Neuronal stem cell (in vitro differentiated cells): Measurements from ENCODE around the gene TANGO6.

ENCODE experiments used
- DNase-seq: peaks from one replicate; pipeline ENCODE4 v3.0.0-alpha.2; 2013; ENCODE audit warnings: low spot score
- H2AFZ ChIP-seq: one replicate; pipeline ENCODE4 v1.6.1; 2013; ENCODE audit warnings: mild to moderate bottlenecking, low read length, inconsistent platforms
- H2AK5ac ChIP-seq: 2 replicates; pipeline ENCODE4 v1.6.1; 2013; ENCODE audit warnings: low read depth, mild to moderate bottlenecking, inconsistent platforms, low read length, moderate library complexity, mixed read lengths
- H2BK120ac ChIP-seq: 2 replicates; pipeline ENCODE4 v1.6.1; 2013; ENCODE audit warnings: low read depth, mild to moderate bottlenecking, inconsistent platforms, low read length, moderate library complexity, mixed read lengths
- H2BK12ac ChIP-seq: one replicate; pipeline ENCODE4 v1.6.1; 2013; ENCODE audit warnings: low read length, inconsistent platforms
- H2BK15ac ChIP-seq: 2 replicates; pipeline ENCODE4 v1.6.1; 2013; ENCODE audit warnings: mild to moderate bottlenecking, low read length, inconsistent platforms, mixed read lengths
- H2BK5ac ChIP-seq: one replicate; pipeline ENCODE4 v1.6.1; 2013; ENCODE audit warnings: inconsistent platforms, mild to moderate bottlenecking, low read length, moderate library complexity
- H3K14ac ChIP-seq: one replicate; pipeline ENCODE4 v1.6.1; 2013; ENCODE audit warnings: low read length, inconsistent platforms
- H3K18ac ChIP-seq: 2 replicates; pipeline ENCODE4 v1.6.1; 2013; ENCODE audit warnings: low read length, inconsistent platforms
- H3K23ac ChIP-seq: 2 replicates; pipeline ENCODE4 v1.6.1; 2013; ENCODE audit warnings: low read depth, mild to moderate bottlenecking, mixed read lengths, low read length, inconsistent platforms; ENCODE audit not compliant: poor library complexity
- H3K27ac ChIP-seq: replicated peaks from 3 replicates; pipeline ENCODE4 v1.5.1; 2013; ENCODE audit warnings: low read length, inconsistent platforms
- H3K27me3 ChIP-seq, 3 experiments: 2 replicates each; pipeline ENCODE4 v1.6.1; 2013; ENCODE audit warnings: low read length in 3 of 3, mild to moderate bottlenecking in 2 of 3, inconsistent platforms in 1 of 3, low read depth in 1 of 3, mixed read lengths in 1 of 3, moderate library complexity in 1 of 3; ENCODE audit not compliant: control insufficient read depth in 3 of 3, insufficient read depth in 3 of 3
- H3K36me3 ChIP-seq, 2 donors: replicated peaks in 1 of 2; 2 replicates each; pipeline ENCODE4 v1.6.1; 2013; ENCODE audit warnings: low read length in 2 of 2; ENCODE audit not compliant: control insufficient read depth in 2 of 2, insufficient read depth in 2 of 2
- H3K4ac ChIP-seq: 2 replicates; pipeline ENCODE4 v1.6.1; 2013; ENCODE audit warnings: inconsistent platforms, mild to moderate bottlenecking, low read length, moderate library complexity
- H3K4me1 ChIP-seq, 2 donors: 1 replicate in 1 of 2; 2 replicates in 1 of 2; pipeline ENCODE4 v1.6.1; 2013; ENCODE audit warnings: low read length in 2 of 2, low read depth in 1 of 2; ENCODE audit not compliant: control insufficient read depth in 2 of 2, insufficient read depth in 1 of 2
- H3K4me2 ChIP-seq: one replicate; pipeline ENCODE4 v1.6.1; 2013; ENCODE audit warnings: mild to moderate bottlenecking, low read length, inconsistent platforms; ENCODE audit not compliant: insufficient read depth, poor library complexity, severe bottlenecking
- H3K4me3 ChIP-seq, 2 donors: 2 replicates each; pipeline ENCODE4 v1.5.1; 2013; ENCODE audit warnings: low read length in 2 of 2, mild to moderate bottlenecking in 2 of 2, inconsistent platforms in 1 of 2, moderate library complexity in 1 of 2
- H3K79me1 ChIP-seq: one replicate; pipeline ENCODE4 v1.6.1; 2013; ENCODE audit warnings: low read depth, mild to moderate bottlenecking, inconsistent platforms, low read length, moderate library complexity
- H3K9ac ChIP-seq: one replicate; pipeline ENCODE4 v1.6.1; 2013; ENCODE audit warnings: mild to moderate bottlenecking, low read depth, low read length, inconsistent platforms; ENCODE audit not compliant: poor library complexity
- H3K9me3 ChIP-seq, 2 donors: replicated peaks in 1 of 2; 2 replicates each; pipeline versions ENCODE3 to v1.6.1; 2013; ENCODE audit warnings: low read length in 2 of 2, mild to moderate bottlenecking in 2 of 2, inconsistent platforms in 1 of 2, low read depth in 1 of 2, mixed read lengths in 1 of 2, moderate library complexity in 1 of 2; ENCODE audit not compliant: control insufficient read depth in 2 of 2, insufficient read depth in 1 of 2
- H4K8ac ChIP-seq: one replicate; pipeline ENCODE4 v1.6.1; 2013; ENCODE audit warnings: low read depth, mild to moderate bottlenecking, inconsistent platforms, low read length, moderate library complexity
- H4K91ac ChIP-seq: one replicate; pipeline ENCODE4 v1.6.1; 2013; ENCODE audit warnings: low read length, low read depth, mild to moderate bottlenecking, inconsistent platforms; ENCODE audit not compliant: poor library complexity
- WGBS, 2 donors: extraction: QIAGEN DNeasy Blood & Tissue Kit; methylation state at CpG; one replicate each; pipeline ENCODE4 v1.1.7; 2013; ENCODE audit warnings: missing lambda C conversion rate in 2 of 2, mixed read lengths in 1 of 2; ENCODE audit not compliant: insufficient read length in 2 of 2, insufficient replicate concordance in 1 of 2; ENCODE audit errors: extremely low coverage in 2 of 2; 5-methylcytosine and 5-hydroxymethylcytosine counted together

Gene TANGO6

GRCh38 chr16:68917541-68917940 lies 74.2 kb downstream of the TANGO6 start:
- H3K79me1 ChIP-seq = no peaks in the 10 kb centered on the region
- H4K91ac ChIP-seq = no peak overlapping the region
- no peak overlapping the region for H3K9ac ChIP-seq
- H2BK5ac ChIP-seq = no peak overlapping the region
- no peak overlapping the region for H2AK5ac ChIP-seq
- WGBS, 2 donors = no CpG with 5 or more reads among the region's 2 CpGs
- no peak overlapping the region for H4K8ac ChIP-seq
- H3K23ac ChIP-seq = no peak overlapping the region
- no peaks in the 10 kb centered on the region for H3K4me1 ChIP-seq
- H2AFZ ChIP-seq = no peak overlapping the region
- H3K4me2 ChIP-seq = no peak overlapping the region
- no peaks in the 10 kb centered on the region for H3K27me3 ChIP-seq
- H2BK12ac ChIP-seq = no peak overlapping the region
- no peak overlapping the region for H3K14ac ChIP-seq
- no peak for DNase-seq
- no peak overlapping the region for H3K27ac ChIP-seq
- H3K4ac ChIP-seq = no peak overlapping the region
- no peak overlapping the region for H2BK120ac ChIP-seq
- H3K9me3 ChIP-seq = peaks cover 0 to 2% of the 10 kb centered on the region in 2 donors
- no peak overlapping the region for H3K4me3 ChIP-seq
- no peak overlapping the region for H3K18ac ChIP-seq
- H3K36me3 ChIP-seq = peaks cover 2 to 8% of the 10 kb centered on the region in 2 donors
- H2BK15ac ChIP-seq = no peak overlapping the region

- no peak overlapping the region for H4K91ac ChIP-seq
- H4K8ac ChIP-seq = no peak overlapping the region
- no peak overlapping the region for H3K27ac ChIP-seq
- H2BK12ac ChIP-seq = no peak overlapping the region
- peaks cover 0 to 4% of the 10 kb centered on the region in 2 donors for H3K4me1 ChIP-seq
- H3K4me3 ChIP-seq = no peak overlapping the region
- H3K18ac ChIP-seq = no peak overlapping the region
- no peak for DNase-seq
- no peak overlapping the region for H2BK120ac ChIP-seq
- H3K23ac ChIP-seq = no peak overlapping the region
- peaks cover 2 to 8% of the 10 kb centered on the region in 2 donors for H3K36me3 ChIP-seq
- H3K4ac ChIP-seq = no peak overlapping the region
- no peak overlapping the region for H3K14ac ChIP-seq
- no peak overlapping the region for H3K9ac ChIP-seq
- H2BK15ac ChIP-seq = no peak overlapping the region
- no peak overlapping the region for H2AK5ac ChIP-seq
- H3K27me3 ChIP-seq = no peaks in the 10 kb centered on the region
- WGBS, 2 donors = no CpG with 5 or more reads among the region's 3 CpGs
- no peak overlapping the region for H2AFZ ChIP-seq
- H2BK5ac ChIP-seq = no peak overlapping the region
- peaks cover 0 to 2% of the 10 kb centered on the region in 2 donors for H3K9me3 ChIP-seq
- no peaks in the 10 kb centered on the region for H3K79me1 ChIP-seq
- no peak overlapping the region for H3K4me2 ChIP-seq
Observed at GRCh38 chr16:68920349-68920748, 77.0 kb downstream of the TANGO6 start.

- H3K23ac ChIP-seq = no peak overlapping the region
- peaks cover 0 to 2% of the 10 kb centered on the region in 2 donors for H3K9me3 ChIP-seq
- no peaks in the 10 kb centered on the region for H3K79me1 ChIP-seq
- no peak overlapping the region for H2AFZ ChIP-seq
- no peak overlapping the region for H3K27ac ChIP-seq
- no peak overlapping the region for H3K4ac ChIP-seq
- no peaks in the 10 kb centered on the region for H3K27me3 ChIP-seq
- no CpG with 5 or more reads among the region's 2 CpGs for WGBS, 2 donors
- H3K4me2 ChIP-seq = no peak overlapping the region
- no peak overlapping the region for H2BK15ac ChIP-seq
- no peak overlapping the region for H2BK120ac ChIP-seq
- H2BK12ac ChIP-seq = no peak overlapping the region
- no peak overlapping the region for H3K9ac ChIP-seq
- H3K4me1 ChIP-seq = peaks cover 0 to 4% of the 10 kb centered on the region in 2 donors
- no peak overlapping the region for H2AK5ac ChIP-seq
- H2BK5ac ChIP-seq = no peak overlapping the region
- no peak overlapping the region for H3K18ac ChIP-seq
- no peak overlapping the region for H4K8ac ChIP-seq
- H4K91ac ChIP-seq = no peak overlapping the region
- H3K14ac ChIP-seq = no peak overlapping the region
- H3K4me3 ChIP-seq = no peak overlapping the region
- no peak for DNase-seq
- H3K36me3 ChIP-seq = peaks cover 2 to 8% of the 10 kb centered on the region in 2 donors
Observed at GRCh38 chr16:68921637-68922036, 78.3 kb downstream of the TANGO6 start.

GRCh38 chr16:68923116-68923515 lies 79.8 kb downstream of the TANGO6 start:
- H3K27ac ChIP-seq = peak overlapping the region; percentile 43
- no peak overlapping the region for H2BK12ac ChIP-seq
- no peak overlapping the region for H3K4me3 ChIP-seq
- H3K23ac ChIP-seq = no peak overlapping the region
- H4K8ac ChIP-seq = no peak overlapping the region
- H3K27me3 ChIP-seq = no peaks in the 10 kb centered on the region
- no peak overlapping the region for H3K4me2 ChIP-seq
- H3K9ac ChIP-seq = no peak overlapping the region
- peaks cover 7 to 14% of the 10 kb centered on the region in 2 donors for H3K36me3 ChIP-seq
- H2BK5ac ChIP-seq = no peak overlapping the region
- H3K4me1 ChIP-seq = peaks cover 0 to 4% of the 10 kb centered on the region in 2 donors
- no peak overlapping the region for H3K4ac ChIP-seq
- H3K9me3 ChIP-seq = peaks cover 0 to 3% of the 10 kb centered on the region in 2 donors
- DNase-seq = no peak
- H2AK5ac ChIP-seq = no peak overlapping the region
- no peaks in the 10 kb centered on the region for H3K79me1 ChIP-seq
- no peak overlapping the region for H3K14ac ChIP-seq
- H2AFZ ChIP-seq = no peak overlapping the region
- H4K91ac ChIP-seq = no peak overlapping the region
- no CpG with 5 or more reads among the region's 12 CpGs for WGBS, 2 donors
- no peak overlapping the region for H2BK15ac ChIP-seq
- no peak overlapping the region for H3K18ac ChIP-seq
- no peak overlapping the region for H2BK120ac ChIP-seq
